ENCODE results near the gene SYNE2.
"Not testable (repeated sequence)": the region's sequence is repeated elsewhere in the genome, so short reads cannot be mapped to it uniquely, and the experiment has no call there.

Gene SYNE2

GRCh38 chr14:64089920-64090319 lies 237.1 kb downstream of the SYNE2 start:
- peak in 1 of 2 experiments; percentile 39 for DNase-seq

- DNase-seq, result no peak
These were observed 238.4 kb downstream of the SYNE2 start for GRCh38 chr14:64091217-64091616.

GRCh38 chr14:64092338-64092737 lies 239.5 kb downstream of the SYNE2 start:
- DNase-seq, result no peak

GRCh38 chr14:64092940-64093339 lies 240.1 kb downstream of the SYNE2 start:
- DNase-seq, result no peak

GRCh38 chr14:64095620-64096019 lies 242.8 kb downstream of the SYNE2 start:
- DNase-seq, result no peak

- DNase-seq, result no peak
These were observed 245.3 kb downstream of the SYNE2 start for GRCh38 chr14:64098120-64098519.

- no peak for DNase-seq
These were observed 254.6 kb downstream of the SYNE2 start for GRCh38 chr14:64107438-64107837.

- no peak for DNase-seq
These were observed 257.2 kb downstream of the SYNE2 start for GRCh38 chr14:64109819-64110554.

- no peak for DNase-seq
These were observed 258.0 kb downstream of the SYNE2 start for GRCh38 chr14:64110802-64111201.

- DNase-seq, result peak; percentile 72 to 89
These were observed 260.3 kb downstream of the SYNE2 start for GRCh38 chr14:64112867-64113678.

- DNase-seq, result no peak
These were observed 261.4 kb downstream of the SYNE2 start for GRCh38 chr14:64114166-64114565.

- no peak for DNase-seq
These were observed 262.0 kb downstream of the SYNE2 start for GRCh38 chr14:64114796-64115195.

- no peak for DNase-seq
These were observed 262.6 kb downstream of the SYNE2 start for GRCh38 chr14:64115401-64115800.

GRCh38 chr14:64117671-64118402 lies 265.0 kb downstream of the SYNE2 start:
- DNase-seq, result no peak

GRCh38 chr14:64118403-64118742 lies 265.6 kb downstream of the SYNE2 start:
- DNase-seq, result not testable (repeated sequence)

- DNase-seq, result no peak
These were observed 266.1 kb downstream of the SYNE2 start for GRCh38 chr14:64118892-64119291.

- no peak for DNase-seq
These were observed 266.7 kb downstream of the SYNE2 start for GRCh38 chr14:64119500-64119899.

GRCh38 chr14:64119980-64120379 lies 267.2 kb downstream of the SYNE2 start:
- DNase-seq, result no peak

- no peak for DNase-seq
These were observed 270.5 kb downstream of the SYNE2 start for GRCh38 chr14:64123241-64123822.

- no peak for DNase-seq
These were observed 272.5 kb downstream of the SYNE2 start for GRCh38 chr14:64125270-64125669.

GRCh38 chr14:64126548-64126947 lies 273.7 kb downstream of the SYNE2 start:
- DNase-seq, result no peak

GRCh38 chr14:64137657-64138290 lies 285.0 kb downstream of the SYNE2 start:
- no peak for DNase-seq
